WTC11 (cell line): ENCODE data around the gene TMEM121.

Source experiments
- ARID4B ChIP-seq: sonication (generic); formaldehyde crosslinking; IDR thresholded peaks from 2 replicates; pipeline ENCODE4 v1.8.0; 2023; ENCODE audit warnings: missing genetic modification reagents, mild to moderate bottlenecking, borderline replicate concordance
- E2F4 ChIP-seq: sonication (generic); formaldehyde crosslinking; IDR thresholded peaks from 2 replicates; pipeline ENCODE4 v1.8.1; 2022; ENCODE audit warnings: low read depth, mild to moderate bottlenecking, moderate library complexity, missing genetic modification reagents, borderline replicate concordance
- HMGXB4 ChIP-seq: sonication (generic); formaldehyde crosslinking; IDR thresholded peaks from 2 replicates; pipeline ENCODE4 v1.8.1; 2023; ENCODE audit warnings: mild to moderate bottlenecking, moderate library complexity, missing genetic modification reagents
- MAX ChIP-seq: sonication (generic); formaldehyde crosslinking; IDR thresholded peaks from 2 replicates; pipeline ENCODE4 v1.8.0; 2022; ENCODE audit warnings: mild to moderate bottlenecking, missing genetic modification reagents

- no peak for TF ChIP-seq E2F4 (CRISPR knock-in tag)
- TF ChIP-seq MAX (CRISPR knock-in tag) = no peak
- TF ChIP-seq HMGXB4 (CRISPR knock-in tag) = no peak
- TF ChIP-seq ARID4B = no peak
Observed at GRCh38 chr14:105554523-105554922, 28.1 kb downstream of the TMEM121 start.
